Measurements from ENCODE around the gene NLRP12.
"Not testable (repeated sequence)": the region's sequence is repeated elsewhere in the genome, so short reads cannot be mapped to it uniquely, and the experiment has no call there.

The NLRP12 gene

GRCh38 chr19:53792721-53793433, 31.2 kb downstream of the NLRP12 start:
- Histone ChIP-seq H3K9me3 (ENCODE audit: low read depth, low read length) (no peaks in the 10 kb centered on the region), H3K9ac (ENCODE audit: insufficient read length) (no peak overlapping the region), H3K27ac (no peak overlapping the region), H3K4me3 (no peak overlapping the region), H3K36me3 (ENCODE audit: insufficient read depth, low read length) (no peaks in the 10 kb centered on the region)
- TF ChIP-seq FOXP2 (optimal IDR thresholded peaks at IDR 0.05; ENCODE audit: control extremely low read depth, extremely low read length, insufficient read depth) (no peak), POLR2AphosphoS5 (IDR thresholded peaks at IDR 0.05; ENCODE audit: borderline replicate concordance, low read depth, low read length) (no peak), EZH2 (IDR thresholded peaks at IDR 0.05) (no peak)
- DNase-seq (ENCODE audit: low read depth, low spot score): peak; percentile 20

- Histone ChIP-seq H3K9ac (ENCODE audit: insufficient read length) (no peak overlapping the region), H3K27ac (no peak overlapping the region), H3K36me3 (ENCODE audit: insufficient read depth, low read length) (no peaks in the 10 kb centered on the region), H3K9me3 (ENCODE audit: low read depth, low read length) (no peaks in the 10 kb centered on the region), H3K4me3 (no peak overlapping the region)
- no peak for TF ChIP-seq EZH2 (IDR thresholded peaks at IDR 0.05)
- no peak for TF ChIP-seq FOXP2 (optimal IDR thresholded peaks at IDR 0.05; ENCODE audit: control extremely low read depth, extremely low read length, insufficient read depth)
- TF ChIP-seq POLR2AphosphoS5 (IDR thresholded peaks at IDR 0.05; ENCODE audit: borderline replicate concordance, low read depth, low read length): no peak
- DNase-seq (ENCODE audit: low read depth, low spot score): no peak
Observed at GRCh38 chr19:53789708-53790678, 34.1 kb downstream of the NLRP12 start.

GRCh38 chr19:53787266-53787665, 36.8 kb downstream of the NLRP12 start:
- no peak for DNase-seq (ENCODE audit: low read depth, low spot score)
- no peak overlapping the region for H3K4me3 ChIP-seq
- TF ChIP-seq POLR2AphosphoS5 (IDR thresholded peaks at IDR 0.05; ENCODE audit: borderline replicate concordance, low read depth, low read length) (no peak), FOXP2 (optimal IDR thresholded peaks at IDR 0.05; ENCODE audit: control extremely low read depth, extremely low read length, insufficient read depth) (no peak), EZH2 (IDR thresholded peaks at IDR 0.05) (no peak)
- no peaks in the 10 kb centered on the region for H3K9me3 ChIP-seq (ENCODE audit: low read depth, low read length)
- no peak overlapping the region for H3K9ac ChIP-seq (ENCODE audit: insufficient read length)
- no peak overlapping the region for H3K27ac ChIP-seq
- H3K36me3 ChIP-seq (ENCODE audit: insufficient read depth, low read length): no peaks in the 10 kb centered on the region

- no peak for DNase-seq (ENCODE audit: low read depth, low spot score)
- Histone ChIP-seq H3K9me3 (ENCODE audit: low read depth, low read length) (no peaks in the 10 kb centered on the region), H3K9ac (ENCODE audit: insufficient read length) (no peak overlapping the region), H3K36me3 (ENCODE audit: insufficient read depth, low read length) (no peaks in the 10 kb centered on the region), H3K27ac (no peak overlapping the region), H3K4me3 (no peak overlapping the region)
- TF ChIP-seq FOXP2 (optimal IDR thresholded peaks at IDR 0.05; ENCODE audit: control extremely low read depth, extremely low read length, insufficient read depth) (no peak), EZH2 (IDR thresholded peaks at IDR 0.05) (no peak), POLR2AphosphoS5 (IDR thresholded peaks at IDR 0.05; ENCODE audit: borderline replicate concordance, low read depth, low read length) (no peak)
Observed at GRCh38 chr19:53786744-53787143, 37.4 kb downstream of the NLRP12 start.

- TF ChIP-seq FOXP2 (optimal IDR thresholded peaks at IDR 0.05; ENCODE audit: control extremely low read depth, extremely low read length, insufficient read depth) (no peak), EZH2 (IDR thresholded peaks at IDR 0.05) (no peak), POLR2AphosphoS5 (IDR thresholded peaks at IDR 0.05; ENCODE audit: borderline replicate concordance, low read depth, low read length) (no peak)
- H3K9ac ChIP-seq (ENCODE audit: insufficient read length): no peak overlapping the region
- no peaks in the 10 kb centered on the region for H3K36me3 ChIP-seq (ENCODE audit: insufficient read depth, low read length)
- DNase-seq (ENCODE audit: low read depth, low spot score): no peak
- H3K9me3 ChIP-seq (ENCODE audit: low read depth, low read length): no peaks in the 10 kb centered on the region
- H3K4me3 ChIP-seq: no peak overlapping the region
- no peak overlapping the region for H3K27ac ChIP-seq
Observed at GRCh38 chr19:53785196-53785889, 38.8 kb downstream of the NLRP12 start.

- Histone ChIP-seq H3K27ac (no peak overlapping the region), H3K9me3 (ENCODE audit: low read depth, low read length) (no peaks in the 10 kb centered on the region)
- TF ChIP-seq POLR2AphosphoS5 (IDR thresholded peaks at IDR 0.05; ENCODE audit: borderline replicate concordance, low read depth, low read length): no peak
- TF ChIP-seq FOXP2 (optimal IDR thresholded peaks at IDR 0.05; ENCODE audit: control extremely low read depth, extremely low read length, insufficient read depth): no peak
Observed at GRCh38 chr19:53782698-53783097, 41.4 kb downstream of the NLRP12 start.

GRCh38 chr19:53781332-53781731, 42.8 kb downstream of the NLRP12 start:
- H3K9ac ChIP-seq (ENCODE audit: insufficient read length); H3K4me3 ChIP-seq; H3K36me3 ChIP-seq (ENCODE audit: insufficient read depth, low read length); DNase-seq (ENCODE audit: low read depth, low spot score); H3K9me3 ChIP-seq (ENCODE audit: low read depth, low read length); H3K27ac ChIP-seq: not testable (repeated sequence)

More at GRCh38 chr19:53782698-53783097, 41.4 kb downstream of the NLRP12 start:
- H3K4me3 ChIP-seq: no peak overlapping the region
- H3K9ac ChIP-seq (ENCODE audit: insufficient read length): no peak overlapping the region
- H3K36me3 ChIP-seq (ENCODE audit: insufficient read depth, low read length): no peaks in the 10 kb centered on the region
- DNase-seq (ENCODE audit: low read depth, low spot score): no peak

GRCh38 chr19:53780506-53780905, 43.6 kb downstream of the NLRP12 start:
- H3K9me3 ChIP-seq (ENCODE audit: low read depth, low read length): no peaks in the 10 kb centered on the region
- H3K9ac ChIP-seq (ENCODE audit: insufficient read length): no peak overlapping the region
- no peaks in the 10 kb centered on the region for H3K36me3 ChIP-seq (ENCODE audit: insufficient read depth, low read length)
- TF ChIP-seq POLR2AphosphoS5 (IDR thresholded peaks at IDR 0.05; ENCODE audit: borderline replicate concordance, low read depth, low read length) (no peak), FOXP2 (optimal IDR thresholded peaks at IDR 0.05; ENCODE audit: control extremely low read depth, extremely low read length, insufficient read depth) (no peak), EZH2 (IDR thresholded peaks at IDR 0.05) (no peak)
- no peak overlapping the region for H3K27ac ChIP-seq
- DNase-seq (ENCODE audit: low read depth, low spot score): no peak
- no peak overlapping the region for H3K4me3 ChIP-seq

All from SK-N-MC (cell line).